ENCODE measurements around the gene GDPD5.

DNA sequence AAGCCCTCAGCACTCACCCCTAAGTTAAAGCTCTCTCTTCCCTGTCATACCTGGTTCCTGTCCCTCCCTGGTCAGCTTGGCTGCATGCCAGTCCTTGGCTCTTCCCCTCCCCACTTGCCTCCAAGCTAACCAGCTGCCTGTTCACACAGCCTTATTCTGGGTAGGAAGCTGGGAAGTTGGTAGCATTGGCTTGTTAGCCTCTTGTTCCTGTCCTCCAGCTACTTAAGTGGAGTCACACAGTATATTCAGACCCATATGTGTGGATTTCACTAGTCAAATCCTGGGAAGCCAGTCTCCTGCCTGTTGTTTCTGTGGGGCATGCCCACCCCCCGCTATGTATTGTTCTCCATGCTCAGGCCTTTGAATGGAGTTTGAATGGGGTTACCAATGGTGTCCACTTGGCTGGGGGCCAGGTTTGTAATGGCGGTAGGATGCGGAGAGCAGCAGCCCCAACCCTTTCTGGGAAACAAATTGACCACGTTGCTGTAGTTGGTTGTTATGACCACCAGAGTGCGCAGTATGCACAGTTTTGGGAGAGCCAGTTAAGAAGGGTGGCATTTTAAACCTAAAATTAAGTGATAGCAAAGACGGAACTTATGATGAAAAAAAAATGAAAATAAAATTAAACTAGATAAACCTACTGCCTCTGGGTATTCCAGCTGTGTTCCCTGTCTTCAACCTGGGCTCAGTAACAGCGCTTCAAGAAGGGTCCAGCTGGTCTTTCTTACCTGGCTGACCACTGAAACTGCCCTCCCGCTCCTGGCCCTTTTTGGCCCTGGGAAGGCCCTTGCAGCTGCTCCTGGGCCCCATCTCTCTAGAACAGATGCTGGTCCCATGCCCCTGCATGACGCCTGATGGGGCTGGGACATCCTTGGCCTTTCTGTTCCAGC lies 137.1 kb downstream of the GDPD5 start:
- TF ChIP-seq CTCF (IDR thresholded peaks at IDR 0.05) (peak; percentile 61 to 72 (median 68)), POLR2A (IDR thresholded peaks at IDR 0.05) (no peak), EP300 (IDR thresholded peaks at IDR 0.05) (no peak)

Measured in ovary (tissue), 3 donors.